Embryonic facial prominence (tissue), 1 donor: ENCODE measurements around the gene LYPD5.
A peak's percentile ranks its signal among the peaks of the same experiment; 100 is the strongest.
"Not testable (repeated sequence)": the region's sequence is repeated elsewhere in the genome, so short reads cannot be mapped to it uniquely, and the experiment has no call there.

Experiments
- DNase-seq: peaks from one replicate; pipeline ENCODE4 v3.0.0-alpha.2; 2016; ENCODE audit errors: extremely low spot score

The LYPD5 gene, protein sequence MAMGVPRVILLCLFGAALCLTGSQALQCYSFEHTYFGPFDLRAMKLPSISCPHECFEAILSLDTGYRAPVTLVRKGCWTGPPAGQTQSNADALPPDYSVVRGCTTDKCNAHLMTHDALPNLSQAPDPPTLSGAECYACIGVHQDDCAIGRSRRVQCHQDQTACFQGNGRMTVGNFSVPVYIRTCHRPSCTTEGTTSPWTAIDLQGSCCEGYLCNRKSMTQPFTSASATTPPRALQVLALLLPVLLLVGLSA

GRCh38 chr19:43802216-43802951, at the start of gene LYPD5:
TSS of gene LYPD5 (minus strand) at chr19:43802447. CDS start at chr19:43802380, 67 bp downstream.
- no peak for DNase-seq

DNA sequence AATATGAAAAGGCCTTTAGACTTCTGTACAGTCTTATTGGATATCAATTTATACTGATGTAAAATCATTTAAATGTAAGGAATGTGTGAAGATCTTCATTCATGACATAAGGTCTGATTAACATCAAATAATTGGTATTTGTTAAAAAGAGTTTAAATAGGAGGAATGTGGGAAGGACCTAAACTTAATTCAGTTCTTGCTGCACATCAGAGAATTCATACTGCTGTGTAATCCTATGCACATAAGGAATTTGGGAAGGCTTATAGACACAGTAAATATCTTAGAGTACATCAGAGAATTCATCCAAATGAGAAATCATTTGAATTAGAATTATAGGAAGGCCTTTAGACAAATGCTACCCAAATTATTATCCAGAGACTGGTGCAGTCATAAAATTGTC, 46.6 kb upstream of the LYPD5 start:
- no peak for DNase-seq

GRCh38 chr19:43847884-43848283, 45.6 kb upstream of the LYPD5 start:
- no peak for DNase-seq

- no peak for DNase-seq
These were observed 45.0 kb upstream of the LYPD5 start for GRCh38 chr19:43847246-43847645.

GRCh38 chr19:43842007-43842406, 39.8 kb upstream of the LYPD5 start:
- no peak for DNase-seq

GRCh38 chr19:43839139-43839538, 36.9 kb upstream of the LYPD5 start:
- DNase-seq, result no peak

DNA sequence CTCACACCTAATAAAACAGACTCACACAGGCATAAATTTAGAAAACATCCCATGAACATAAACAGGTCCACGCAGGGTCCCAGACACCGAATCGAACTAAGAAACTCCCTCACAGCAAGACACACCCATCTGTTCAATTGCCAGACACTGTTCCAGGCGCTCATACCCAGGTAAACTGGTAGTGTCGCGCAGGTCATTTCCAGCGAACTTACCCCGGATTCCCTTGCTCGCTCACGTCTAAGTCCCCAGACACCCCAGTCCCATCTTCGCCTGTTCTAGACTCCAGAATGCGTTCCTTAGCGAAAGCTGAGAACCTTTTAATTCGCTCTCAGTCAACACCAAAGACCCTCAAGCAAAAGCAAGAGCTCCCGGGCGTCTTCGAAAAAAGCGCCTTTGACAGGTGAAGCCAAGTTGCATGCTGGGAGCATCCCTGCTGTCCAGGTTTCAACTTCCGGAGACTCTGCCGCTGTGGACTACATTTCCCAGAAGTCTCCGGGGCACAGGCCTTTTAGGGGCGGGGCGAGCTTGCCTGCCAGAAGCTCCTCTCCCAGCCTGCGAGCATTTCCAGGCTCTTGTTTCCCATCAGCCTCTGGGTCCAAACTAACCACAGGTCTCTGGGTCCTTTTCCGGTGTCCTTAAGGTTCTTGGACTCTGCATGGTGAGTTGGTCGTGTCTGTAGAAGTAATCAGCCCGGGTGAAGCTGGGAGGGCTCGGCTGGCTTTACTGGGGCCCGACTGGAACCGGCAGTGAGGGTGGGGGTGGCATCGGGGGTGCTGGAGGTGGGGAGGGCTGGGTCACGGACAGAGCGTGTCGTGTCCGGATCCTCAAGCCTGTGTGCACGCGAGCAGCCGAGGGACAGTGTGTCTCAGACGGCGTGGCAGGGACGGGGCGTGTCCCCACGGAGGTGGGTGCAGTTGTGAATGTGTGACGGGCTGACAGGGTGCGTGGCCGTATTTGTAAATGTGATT, 24.8 kb upstream of the LYPD5 start, which contains the start of gene ZNF283:
Gene ZNF283, plus strand, starts transcription at position 535 of the 968 bp plus-strand sequence. CDS start 6,184 bp downstream, outside the sequence.
- DNase-seq, result peak; percentile 77

DNA sequence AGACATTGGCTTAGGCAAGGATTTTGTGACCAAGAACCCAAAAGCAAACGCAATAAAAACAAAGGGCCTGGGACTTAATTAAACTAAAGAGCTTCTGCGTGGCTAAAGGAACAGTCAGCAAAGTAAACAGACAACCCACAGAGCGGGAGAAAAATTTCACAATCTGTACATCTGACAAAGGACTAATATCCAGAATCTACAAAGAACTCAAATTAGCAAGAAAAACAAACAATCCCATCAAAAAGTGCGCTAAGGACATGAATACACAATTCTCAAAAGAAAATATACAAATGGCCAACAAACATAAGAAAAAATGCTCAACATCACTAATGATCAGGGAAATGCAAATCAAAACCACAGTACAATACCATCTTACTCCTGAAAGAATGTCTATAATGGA, 22.3 kb upstream of the LYPD5 start:
- not testable (repeated sequence) for DNase-seq

DNA sequence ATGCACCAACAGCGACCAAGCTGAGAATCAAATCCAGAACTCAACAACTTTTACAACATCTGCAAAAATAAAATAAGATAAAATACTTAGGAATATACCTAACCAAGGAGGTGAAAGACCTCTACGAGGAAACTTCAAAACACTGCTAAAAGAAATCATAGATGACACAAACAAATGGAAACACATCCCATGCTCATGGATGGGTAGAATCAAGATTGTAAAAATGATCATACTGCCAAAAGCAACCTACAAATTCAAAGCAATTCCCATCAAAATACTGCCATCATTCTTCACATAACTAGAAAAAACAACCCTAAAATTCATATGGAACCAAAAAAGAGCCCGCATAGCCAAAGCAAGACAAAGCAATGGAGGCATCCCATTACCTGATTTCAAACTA, 21.6 kb upstream of the LYPD5 start:
- not testable (repeated sequence) for DNase-seq

GRCh38 chr19:43820884-43821215, 18.6 kb upstream of the LYPD5 start:
- DNase-seq, result no peak

DNA sequence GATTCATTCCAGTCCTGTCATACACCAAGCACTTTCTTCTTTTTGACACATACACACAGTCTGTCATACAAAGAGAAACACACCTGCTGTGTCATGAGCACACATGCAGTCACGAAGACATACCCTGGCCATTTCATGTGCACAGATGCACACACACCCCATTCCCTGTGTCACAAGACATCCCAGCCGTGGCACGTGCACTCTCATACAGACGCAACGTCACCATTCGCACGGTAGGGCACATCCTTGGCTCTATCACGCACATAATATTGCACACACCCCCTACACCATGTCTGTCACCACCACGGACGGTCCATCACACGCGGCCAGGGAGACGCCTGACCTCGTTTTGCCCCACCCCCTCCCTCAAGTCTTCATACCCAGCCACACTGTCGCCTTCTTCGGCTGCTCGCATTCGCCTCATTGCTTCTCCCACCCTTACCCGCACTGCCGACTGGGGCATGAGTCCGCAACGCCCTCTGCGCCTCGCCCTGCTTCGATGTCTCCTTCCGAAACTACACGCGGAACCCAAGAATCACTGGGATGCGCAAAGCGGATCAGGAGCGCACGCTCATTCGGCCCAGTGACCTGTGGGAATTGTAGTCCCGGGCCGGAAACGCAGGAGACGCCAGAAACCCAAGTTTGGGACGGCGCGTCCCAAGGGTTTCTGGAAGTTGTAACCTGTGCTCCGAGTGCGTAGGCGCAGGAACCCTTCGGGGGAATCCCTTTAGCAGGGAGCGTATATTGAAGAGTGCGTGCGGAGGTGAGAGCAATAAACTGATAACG, 18.0 kb upstream of the LYPD5 start:
- DNase-seq, result no peak

DNA sequence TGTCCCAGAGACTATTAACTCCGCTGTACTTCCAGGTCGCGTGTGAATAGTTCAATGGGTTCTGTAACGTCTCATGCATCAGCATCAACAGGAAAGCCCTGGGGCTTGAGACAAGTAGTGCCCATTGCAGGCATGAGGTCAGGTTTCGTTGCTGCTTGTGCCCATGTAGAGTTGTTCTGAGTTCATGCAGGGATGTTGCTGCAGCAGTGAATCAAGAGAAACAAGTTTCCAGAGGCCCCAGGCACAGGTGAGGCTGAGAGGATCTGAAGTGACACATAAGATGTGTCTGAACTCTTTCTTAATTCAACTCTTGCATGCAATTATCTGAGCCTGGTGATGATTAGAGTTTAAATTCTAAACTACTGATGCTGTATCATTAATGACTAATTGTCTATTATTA, 16.3 kb upstream of the LYPD5 start:
- no peak for DNase-seq

GRCh38 chr19:43817454-43817853, 15.2 kb upstream of the LYPD5 start:
- not testable (repeated sequence) for DNase-seq

- no peak for DNase-seq
These were observed 12.6 kb upstream of the LYPD5 start for GRCh38 chr19:43814663-43815352.

GRCh38 chr19:43812688-43813087, 10.4 kb upstream of the LYPD5 start:
- no peak for DNase-seq

- DNase-seq, result no peak
These were observed 10.0 kb upstream of the LYPD5 start for GRCh38 chr19:43812259-43812658.

GRCh38 chr19:43811837-43812236, 9.6 kb upstream of the LYPD5 start:
- DNase-seq, result no peak

DNA sequence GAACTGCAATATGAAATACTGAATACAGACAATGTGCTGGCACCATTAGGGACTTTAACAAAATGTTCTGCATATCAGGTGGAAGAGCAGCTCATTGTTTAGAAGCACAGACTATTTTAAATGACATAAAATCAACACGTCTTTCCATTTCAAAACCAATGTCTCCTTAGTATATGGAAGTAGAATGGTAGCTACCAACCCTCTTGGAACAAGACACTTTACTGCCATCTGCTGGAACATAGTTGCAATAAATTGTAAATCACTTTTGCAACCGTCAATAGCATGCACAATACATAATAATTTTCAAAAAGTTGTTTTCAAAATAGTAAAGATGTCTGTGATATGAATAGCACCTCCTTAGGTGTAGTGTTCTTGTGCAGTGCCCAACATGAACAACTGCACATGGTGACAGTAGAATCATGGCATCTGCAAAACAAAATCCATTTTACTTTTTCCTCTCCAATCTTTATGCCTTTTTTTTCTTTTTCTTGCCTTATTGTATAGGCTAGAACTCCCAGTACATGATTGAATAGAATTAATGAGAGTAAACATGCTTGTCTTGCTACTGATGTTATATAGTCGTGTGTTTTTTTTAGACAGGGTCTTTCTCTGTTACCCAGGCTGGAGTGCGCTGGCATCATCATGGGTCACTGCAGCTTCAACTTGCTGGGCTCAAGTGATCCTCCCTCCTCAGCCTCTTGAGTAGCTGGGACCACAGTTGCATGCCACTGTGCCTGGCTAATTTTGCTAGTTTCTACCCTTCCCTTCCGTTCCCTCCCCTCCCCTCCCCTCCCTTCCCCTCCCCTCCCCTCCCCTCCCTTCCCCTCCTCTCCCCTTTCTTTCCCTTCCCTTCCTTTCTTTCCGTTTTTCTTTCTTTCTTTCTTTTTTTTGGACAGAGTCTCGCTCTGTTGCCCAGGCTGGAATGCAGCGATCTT, 7.8 kb upstream of the LYPD5 start:
- no peak for DNase-seq

DNA sequence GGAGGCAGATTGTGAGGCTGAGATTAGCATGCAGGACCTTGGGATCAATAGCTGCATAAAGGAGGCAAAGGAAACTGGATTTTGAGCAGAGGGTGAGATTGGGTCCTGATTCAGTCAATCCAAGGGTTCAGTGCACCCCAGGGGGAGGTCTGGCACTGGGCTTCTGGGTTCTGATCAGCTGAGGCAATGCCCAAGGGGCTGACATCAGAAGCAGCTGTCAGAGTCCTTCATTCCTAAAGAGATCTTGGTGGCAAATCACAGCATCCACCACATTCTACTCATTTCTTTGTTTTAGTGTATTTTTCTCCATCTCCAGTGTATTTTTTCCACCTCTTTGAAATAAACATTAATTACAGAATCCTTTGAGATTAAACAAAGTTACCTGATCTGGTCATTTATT, 5.4 kb upstream of the LYPD5 start:
- DNase-seq, result no peak

DNA sequence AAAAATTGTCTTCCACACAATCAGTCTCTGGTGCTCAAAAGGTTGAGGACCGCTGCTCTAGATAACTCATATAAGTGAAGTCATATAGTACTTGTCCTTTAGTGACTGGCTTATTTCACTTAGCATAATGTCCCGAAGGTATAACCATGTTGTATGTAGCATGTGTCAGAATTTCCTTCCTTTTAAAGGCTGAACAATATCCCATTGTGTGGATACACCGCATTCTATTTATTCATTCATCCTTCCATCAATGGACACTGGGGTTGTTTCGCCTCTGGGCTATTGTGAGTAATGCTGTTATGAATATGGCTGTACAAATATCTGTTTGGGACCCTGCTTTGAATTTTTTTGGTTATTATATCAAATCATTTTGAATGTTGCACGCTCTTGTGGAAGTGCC, 4.6 kb upstream of the LYPD5 start:
- no peak for DNase-seq
